SU-DHL-6 (cell line): ENCODE data around the gene GABRD.

Experiments used
- H2AFZ ChIP-seq: fragments of 200-600 bp; sonication (generic); 2 replicates; pipeline ENCODE4 v1.6.1; 2014; ENCODE audit warnings: low read depth, mild to moderate bottlenecking, moderate library complexity, mixed read lengths, antibody characterized with exemption, low read length; ENCODE audit not compliant: severe bottlenecking
- H3F3A ChIP-seq: fragments of 200-600 bp; shearing (Covaris generic); 2 replicates; pipeline ENCODE4 v1.6.0; 2016; ENCODE audit warnings: antibody characterized with exemption, mild to moderate bottlenecking; ENCODE audit not compliant: insufficient read depth
- H3K27ac ChIP-seq: fragments of 200-600 bp; sonication (generic); 2 replicates; pipeline ENCODE4 v1.5.1; 2016; ENCODE audit warnings: low read depth, mild to moderate bottlenecking, low read length, moderate library complexity, mixed read lengths
- H3K27me3 ChIP-seq: fragments of 200-600 bp; sonication (generic), shearing (Covaris generic); 2 replicates; pipeline ENCODE4 v1.6.0; 2014; ENCODE audit warnings: mild to moderate bottlenecking, low read length
- H3K36me3 ChIP-seq: fragments of 200-600 bp; sonication (generic); 2 replicates; pipeline ENCODE4 v1.6.1; 2014; ENCODE audit warnings: mild to moderate bottlenecking, low read length, mixed read lengths
- H3K4me2 ChIP-seq: fragments of 300-600, 200-600 bp; shearing (Covaris generic), sonication (generic); 2 replicates; pipeline ENCODE4 v1.6.0; 2014; ENCODE audit warnings: low read length, low read depth, mild to moderate bottlenecking; ENCODE audit not compliant: poor library complexity, severe bottlenecking
- H3K4me3 ChIP-seq: fragments of 200-600 bp; sonication (generic); 2 replicates; pipeline ENCODE4 v1.5.1; 2014; ENCODE audit warnings: antibody characterized with exemption, low read length, mild to moderate bottlenecking, mixed read lengths; ENCODE audit not compliant: insufficient read depth, poor library complexity, severe bottlenecking
- H3K79me2 ChIP-seq: fragments of 200-600 bp; sonication (generic); 2 replicates; pipeline ENCODE4 v1.6.1; 2014; ENCODE audit warnings: mild to moderate bottlenecking, low read length, moderate library complexity; ENCODE audit not compliant: insufficient read depth
- H3K9ac ChIP-seq: fragments of 200-600 bp; sonication (generic); 2 replicates; pipeline ENCODE4 v1.7.0; 2014; ENCODE audit warnings: mild to moderate bottlenecking, low read length
- H3K9me2 ChIP-seq: fragments of 200-600 bp; sonication (generic); replicated peaks from 2 replicates; pipeline ENCODE4 v1.6.1; 2014; ENCODE audit warnings: low read length; ENCODE audit not compliant: insufficient read depth
- H3K9me3 ChIP-seq: fragments of 200-600 bp; sonication (generic); 2 replicates; pipeline ENCODE4 v1.6.1; 2014; ENCODE audit warnings: low read length, mixed read lengths; ENCODE audit not compliant: insufficient read depth
- H4K20me1 ChIP-seq: fragments of 200-600 bp; sonication (generic); 2 replicates; pipeline ENCODE4 v1.6.1; 2014; ENCODE audit warnings: low read depth, mild to moderate bottlenecking, antibody characterized with exemption, low read length, moderate library complexity, mixed read lengths
- CTCF ChIP-seq: fragments of 200-600 bp; sonication (generic); IDR thresholded peaks from one replicate; pipeline ENCODE4 v1.5.1; 2017; ENCODE audit warnings: antibody characterized with exemption, mild to moderate bottlenecking, low read length, moderate library complexity; ENCODE audit not compliant: insufficient read depth, poor library complexity, severe bottlenecking
- EZH2phosphoT487 ChIP-seq: fragments of 200-600 bp; sonication (generic), shearing (Covaris generic); conservative IDR thresholded peaks from 2 replicates; pipeline ENCODE4 v1.6.1; 2018; ENCODE audit warnings: mild to moderate bottlenecking, antibody characterized with exemption, low read length, moderate library complexity, mixed read lengths

GABRD gene

GRCh38 chr1:1971688-1972087, 47.5 kb upstream of the GABRD start:
- TF ChIP-seq CTCF (no peak), EZH2phosphoT487 (no peak)
- Histone ChIP-seq H3K79me2 (no peaks in the 10 kb centered on the region), H3F3A (no peaks in the 10 kb centered on the region), H3K4me3 (no peak overlapping the region), H3K9me3 (no peaks in the 10 kb centered on the region), H3K27ac (no peak overlapping the region), H4K20me1 (no peaks in the 10 kb centered on the region), H3K36me3 (no peaks in the 10 kb centered on the region), H3K9me2 (no peaks in the 10 kb centered on the region), H3K27me3 (no peaks in the 10 kb centered on the region), H2AFZ (no peak overlapping the region), H3K9ac (no peak overlapping the region), H3K4me2 (no peak overlapping the region)

- Histone ChIP-seq H3K27me3 (no peaks in the 10 kb centered on the region), H2AFZ (no peak overlapping the region), H3F3A (no peaks in the 10 kb centered on the region), H3K9ac (no peak overlapping the region), H3K9me2 (no peaks in the 10 kb centered on the region), H3K79me2 (no peaks in the 10 kb centered on the region), H3K9me3 (no peaks in the 10 kb centered on the region), H3K4me3 (no peak overlapping the region), H3K27ac (no peak overlapping the region), H3K36me3 (no peaks in the 10 kb centered on the region), H3K4me2 (no peak overlapping the region), H4K20me1 (no peaks in the 10 kb centered on the region)
- TF ChIP-seq CTCF, result no peak
Measured at GRCh38 chr1:1972976-1973715, 46.0 kb upstream of the GABRD start.

- Histone ChIP-seq H3K4me3 (no peak overlapping the region), H3K9me2 (no peaks in the 10 kb centered on the region), H3K27ac (no peak overlapping the region), H3F3A (no peaks in the 10 kb centered on the region), H3K9me3 (no peaks in the 10 kb centered on the region), H2AFZ (no peak overlapping the region), H3K36me3 (no peaks in the 10 kb centered on the region), H3K79me2 (no peaks in the 10 kb centered on the region), H3K9ac (no peak overlapping the region), H4K20me1 (no peaks in the 10 kb centered on the region), H3K4me2 (no peak overlapping the region), H3K27me3 (no peaks in the 10 kb centered on the region)
- TF ChIP-seq EZH2phosphoT487 (no peak), CTCF (no peak)
Measured at GRCh38 chr1:1973716-1974642, 45.2 kb upstream of the GABRD start.
